Measurements from ENCODE around the gene WDR12. TPM values are rescaled to one million over a fixed set of nuclear protein-coding genes. Genes with fewer than 3 reads are reported as not detected.
A peak's percentile ranks its signal among the peaks of the same experiment; 100 is the strongest.
"Not testable (repeated sequence)": the region's sequence is repeated elsewhere in the genome, so short reads cannot be mapped to it uniquely, and the experiment has no call there.

Gene WDR12
- polyA plus RNA-seq, 3 donors, result 4.1 to 14.6 (median 6.5) TPM

- Histone ChIP-seq H3K9ac (ENCODE audit: insufficient read depth, low read length, poor library complexity, severe bottlenecking) (no peak overlapping the region), H4K20me1 (ENCODE audit: insufficient read depth, low read length) (no peaks in the 10 kb centered on the region), H3K4me1 (ENCODE audit: control insufficient read depth in 1 of 2, insufficient read depth in 2 of 2, low read length in 2 of 2) (no peaks in the 10 kb centered on the region), H3K4me2 (replicated peaks; ENCODE audit: extremely low read depth, low read length, poor library complexity, severe bottlenecking) (no peak overlapping the region), H3K9me3 (replicated peaks in 1 of 2; ENCODE audit: control insufficient read depth in 1 of 2, insufficient read depth in 1 of 2, low read length in 2 of 2) (peaks cover 0 to 5% of the 10 kb centered on the region in 2 donors), H3K79me2 (ENCODE audit: insufficient read depth, low read length) (no peaks in the 10 kb centered on the region), H2AFZ (ENCODE audit: insufficient read depth, low read depth, low read length, poor library complexity, severe bottlenecking) (no peak overlapping the region), H3K4me3 (replicated peaks in 1 of 3; ENCODE audit: low read depth in 2 of 3, low read length in 3 of 3) (no peak overlapping the region), H3K36me3 (replicated peaks in 1 of 2; ENCODE audit: control insufficient read depth in 1 of 2, insufficient read depth in 2 of 2, low read length in 2 of 2) (peaks cover 0 to 7% of the 10 kb centered on the region in 2 donors), H3K27me3 (ENCODE audit: control insufficient read depth in 2 of 2, insufficient read depth in 2 of 2, low read length in 2 of 2) (no peaks in the 10 kb centered on the region), H3K27ac (ENCODE audit: low read depth in 1 of 2, low read length in 2 of 2) (no peak overlapping the region)
- DNase-seq, result no peak
- Mint-ChIP-seq H3K36me3 (peaks cover 27 to 50% of the 10 kb centered on the region in 2 donors), H3K27ac (peak overlapping the region in 1 of 7 donors; percentile 40), H3K9me3 (peaks cover 0 to 9% (median 5%) of the 10 kb centered on the region in 7 donors), H3K4me3 (no peak overlapping the region), H3K27me3 (ENCODE audit: low read depth in 3 of 3) (no peaks in the 10 kb centered on the region), H3K4me1 (peaks cover 2% of the 10 kb centered on the region)
- WGBS (ENCODE audit: insufficient coverage), result 97% methylated on average over 3 of the region's 3 CpGs
- TF ChIP-seq CTCF (IDR thresholded peaks at IDR 0.05), result no peak
- intact Hi-C loops (cut with micrococcal nuclease), result no loop called here
These were observed 21.1 kb upstream of the WDR12 start for GRCh38 chr2:202932425-202933138.

- no peaks in the 10 kb centered on the region for H3K4me1 Mint-ChIP-seq
- no peaks in the 10 kb centered on the region for H3K9me3 Mint-ChIP-seq
- intact Hi-C loops (cut with micrococcal nuclease), result no loop called here
- H4K20me1 ChIP-seq (ENCODE audit: insufficient read depth, low read length), result no peaks in the 10 kb centered on the region
- no peaks in the 10 kb centered on the region for H3K4me1 ChIP-seq (ENCODE audit: control insufficient read depth in 1 of 2, insufficient read depth in 2 of 2, low read length in 2 of 2)
- H3K27me3 ChIP-seq (ENCODE audit: control insufficient read depth in 2 of 2, insufficient read depth in 2 of 2, low read length in 2 of 2), result no peaks in the 10 kb centered on the region
- H3K4me2 ChIP-seq (replicated peaks; ENCODE audit: extremely low read depth, low read length, poor library complexity, severe bottlenecking), result no peak overlapping the region
- H3K79me2 ChIP-seq (ENCODE audit: insufficient read depth, low read length), result no peaks in the 10 kb centered on the region
- no peak overlapping the region for H3K27ac ChIP-seq (ENCODE audit: low read depth in 1 of 2, low read length in 2 of 2)
- H3K9ac ChIP-seq (ENCODE audit: insufficient read depth, low read length, poor library complexity, severe bottlenecking), result no peak overlapping the region
- no peaks in the 10 kb centered on the region for H3K36me3 ChIP-seq (replicated peaks in 1 of 2; ENCODE audit: control insufficient read depth in 1 of 2, insufficient read depth in 2 of 2, low read length in 2 of 2)
- H3K27me3 Mint-ChIP-seq (ENCODE audit: low read depth in 3 of 3), result no peaks in the 10 kb centered on the region
- no peak overlapping the region for H2AFZ ChIP-seq (ENCODE audit: insufficient read depth, low read depth, low read length, poor library complexity, severe bottlenecking)
- WGBS (ENCODE audit: insufficient coverage), result no CpG with 5 or more reads among the region's 1 CpG
- H3K27ac Mint-ChIP-seq, result no peak overlapping the region
- DNase-seq, result no peak
- no peak for TF ChIP-seq CTCF (IDR thresholded peaks at IDR 0.05)
- H3K4me3 Mint-ChIP-seq, result no peak overlapping the region
- H3K9me3 ChIP-seq (replicated peaks in 1 of 2; ENCODE audit: control insufficient read depth in 1 of 2, insufficient read depth in 1 of 2, low read length in 2 of 2), result no peaks in the 10 kb centered on the region
- no peak overlapping the region for H3K4me3 ChIP-seq (replicated peaks in 1 of 3; ENCODE audit: low read depth in 2 of 3, low read length in 3 of 3)
- H3K36me3 Mint-ChIP-seq, result peaks cover 10 to 20% of the 10 kb centered on the region in 2 donors
These were observed 7.4 kb upstream of the WDR12 start for GRCh38 chr2:202918860-202919259.

- not testable (repeated sequence) for H3K9me3 Mint-ChIP-seq; H3K9me3 ChIP-seq (replicated peaks in 1 of 2; ENCODE audit: control insufficient read depth in 1 of 2, insufficient read depth in 1 of 2, low read length in 2 of 2); H3K36me3 ChIP-seq (replicated peaks in 1 of 2; ENCODE audit: control insufficient read depth in 1 of 2, insufficient read depth in 2 of 2, low read length in 2 of 2); DNase-seq; H3K27me3 Mint-ChIP-seq (ENCODE audit: low read depth in 3 of 3); H4K20me1 ChIP-seq (ENCODE audit: insufficient read depth, low read length); H3K27me3 ChIP-seq (ENCODE audit: control insufficient read depth in 2 of 2, insufficient read depth in 2 of 2, low read length in 2 of 2); H3K36me3 Mint-ChIP-seq
- peak overlapping the region; percentile 90 for H3K4me2 ChIP-seq (replicated peaks; ENCODE audit: extremely low read depth, low read length, poor library complexity, severe bottlenecking)
- peak overlapping the region; percentile 91 to 99 (median 97) for H3K27ac Mint-ChIP-seq
- peaks cover 38% of the 10 kb centered on the region for H3K79me2 ChIP-seq (ENCODE audit: insufficient read depth, low read length)
- H2AFZ ChIP-seq (ENCODE audit: insufficient read depth, low read depth, low read length, poor library complexity, severe bottlenecking), result peak overlapping the region; percentile 93
- peaks cover 19 to 22% of the 10 kb centered on the region in 2 donors for H3K4me1 ChIP-seq (ENCODE audit: control insufficient read depth in 1 of 2, insufficient read depth in 2 of 2, low read length in 2 of 2)
- 0% methylated on average over 2 of the region's 49 CpGs for WGBS (ENCODE audit: insufficient coverage)
- H3K27ac ChIP-seq (ENCODE audit: low read depth in 1 of 2, low read length in 2 of 2), result peak overlapping the region; percentile 76 to 81
- peak overlapping the region; percentile 65 to 99 (median 95) for H3K4me3 ChIP-seq (replicated peaks in 1 of 3; ENCODE audit: low read depth in 2 of 3, low read length in 3 of 3)
- intact Hi-C loops (cut with micrococcal nuclease), result loop anchor here (5.0 kb wide), 3 partner anchors 40 to 325 kb away; partner anchors contain the start of genes CYP20A1 (in 1 of the 2) and NBEAL1 (in 1 of the 2)
- H3K9ac ChIP-seq (ENCODE audit: insufficient read depth, low read length, poor library complexity, severe bottlenecking), result peak overlapping the region; percentile 61
- peaks cover 32% of the 10 kb centered on the region for H3K4me1 Mint-ChIP-seq
- H3K4me3 Mint-ChIP-seq, result peak overlapping the region; percentile 97
These were observed 1.1 kb upstream of the WDR12 start for GRCh38 chr2:202912342-202913201.

Measured in CD14-positive monocyte (primary cell).